Prostate gland (tissue), 2 donors: ENCODE measurements around the gene FALEC. TPM values are rescaled to one million over a fixed set of nuclear protein-coding genes. Genes with fewer than 3 reads are reported as not detected.

Experiments used
- DNase-seq: peaks from one replicate; pipeline ENCODE4 v3.0.0-alpha.2; 2019; ENCODE audit warnings: low spot score
- H3K27ac ChIP-seq, 2 donors: fragments of 200-600 bp; sonication (generic); 2 replicates each; pipeline ENCODE4 v1.5.1; 2017 to 2019
- H3K27me3 ChIP-seq: fragments of 200-600 bp; sonication (generic); replicated peaks from 2 replicates; pipeline ENCODE4 v1.5.1; 2019; ENCODE audit not compliant: insufficient read depth
- H3K36me3 ChIP-seq, 2 donors: fragments of 200-600 bp; sonication (generic); 1 replicate in 1 of 2; 2 replicates in 1 of 2; pipeline versions ENCODE4 v1.5.1 to v1.8.1; 2017 to 2019
- H3K4me1 ChIP-seq: fragments of 200-600 bp; sonication (generic); replicated peaks from 2 replicates; pipeline ENCODE4 v1.5.1; 2019
- H3K4me3 ChIP-seq, 2 donors: fragments of 200-600 bp; sonication (generic); 2 replicates each; pipeline ENCODE4 v1.5.1; 2017 to 2019
- H3K9me3 ChIP-seq: fragments of 200-600 bp; sonication (generic); 2 replicates; pipeline ENCODE4 v1.5.1; 2017
- CTCF ChIP-seq, 4 experiments: fragments of 200-600 bp in 2 of 4; fragments of 450-650 bp in 2 of 4; sonication (generic) in 2 of 4; IDR thresholded peaks; 1 replicate in 3 of 4; 2 replicates in 1 of 4; pipeline ENCODE4 v1.5.1; 2016 to 2019; ENCODE audit warnings: antibody characterized with exemption in 4 of 4, mild to moderate bottlenecking in 2 of 4, moderate library complexity in 2 of 4
- POLR2A ChIP-seq: fragments of 450-650 bp; IDR thresholded peaks from one replicate; pipeline ENCODE4 v1.6.1; 2016; ENCODE audit warnings: antibody characterized with exemption, mild to moderate bottlenecking
- POLR2AphosphoS5 ChIP-seq: sonication (generic); formaldehyde crosslinking; IDR thresholded peaks from one replicate; pipeline ENCODE4 v1.6.1; 2017; ENCODE audit warnings: antibody characterized with exemption
- WGBS: methylation state at CpG from one replicate; pipeline ENCODE4 v1.1.5; 2018; 5-methylcytosine and 5-hydroxymethylcytosine counted together
- intact Hi-C: fragments of 100-400 bp; cut with DNase I; formaldehyde crosslinking; loops from one replicate; pipeline ENCODE4 v1.14.2; 2022
- total RNA-seq, 2 donors: library from RNA; depleted of rRNA; stranded (reverse); fragments of >200 nt; gene quantifications; one replicate each; pipeline ENCODE4 v1.1.0, GENCODE V29; 2016

The FALEC gene
- total RNA-seq, 2 donors from 2014 or later: not detected

DNA sequence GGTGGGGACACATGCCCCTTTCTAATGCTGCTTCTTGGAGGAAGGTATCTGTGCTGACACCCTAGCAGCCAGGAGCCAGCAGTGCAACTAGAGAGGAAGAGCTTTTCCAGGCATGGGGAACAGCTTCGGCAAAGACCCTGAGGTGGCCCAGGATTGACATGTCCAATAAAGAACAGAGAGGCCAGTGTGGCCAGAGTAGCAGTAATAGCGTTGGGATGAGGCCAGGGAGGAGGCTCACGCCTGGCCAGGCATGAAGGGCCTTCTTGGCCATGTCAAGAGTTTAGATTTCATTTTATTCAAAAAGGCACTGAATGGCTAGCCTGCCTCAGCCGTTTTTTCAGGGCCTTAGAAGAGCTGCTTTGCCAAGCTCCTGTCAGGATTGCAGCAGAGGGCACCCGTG is 17.3 kb downstream of the FALEC start:
- no peak for DNase-seq
- Histone ChIP-seq H3K9me3 (no peaks in the 10 kb centered on the region), H3K27ac (peak overlapping the region in 1 of 2 donors; percentile 23), H3K4me1 (no peaks in the 10 kb centered on the region), H3K27me3 (no peaks in the 10 kb centered on the region), H3K36me3 (no peaks in the 10 kb centered on the region), H3K4me3 (no peak overlapping the region)
- TF ChIP-seq POLR2A: no peak
- TF ChIP-seq CTCF (IDR thresholded peaks at IDR 0.05): peak in 1 of 4 experiments; percentile 8
- 37% methylated on average over 5 of the region's 5 CpGs for WGBS
- intact Hi-C loops: loop anchor here (5.0 kb wide), 2 partner anchors 46 to 61 kb away; partner anchors contain the start of gene TARS2

DNA sequence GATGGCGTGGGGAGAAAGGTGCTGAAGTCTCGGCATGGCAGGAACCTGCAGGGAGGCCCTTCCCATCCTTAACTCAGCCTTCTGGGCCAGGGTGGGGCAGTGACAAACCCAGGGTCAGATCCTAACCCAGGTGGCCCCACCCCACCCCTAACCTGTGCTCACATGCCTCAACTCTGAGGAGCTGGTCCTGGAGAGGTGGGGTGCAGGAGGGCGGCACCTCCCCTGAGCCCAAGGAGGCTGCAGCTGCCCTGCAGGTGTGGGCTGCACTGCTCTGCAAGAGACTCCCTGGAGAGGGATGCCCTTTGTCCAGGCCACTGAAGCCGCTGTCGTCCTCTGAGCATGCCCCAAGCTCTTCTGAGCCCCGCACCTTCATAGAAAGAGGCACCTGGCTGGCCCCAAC is 18.4 kb downstream of the FALEC start:
- Histone ChIP-seq H3K4me3 (no peak overlapping the region), H3K36me3 (no peaks in the 10 kb centered on the region), H3K4me1 (no peaks in the 10 kb centered on the region), H3K27ac (no peak overlapping the region), H3K27me3 (no peaks in the 10 kb centered on the region), H3K9me3 (no peaks in the 10 kb centered on the region)
- intact Hi-C loops: loop anchor here (5.0 kb wide), 2 partner anchors 47 to 62 kb away; partner anchors contain the start of gene TARS2
- DNase-seq: no peak
- 86% methylated on average over 6 of the region's 6 CpGs for WGBS
- TF ChIP-seq POLR2AphosphoS5: no peak

- H3K4me3 ChIP-seq: no peak overlapping the region
- no peaks in the 10 kb centered on the region for H3K36me3 ChIP-seq
- no peak for TF ChIP-seq POLR2AphosphoS5
- TF ChIP-seq CTCF (IDR thresholded peaks at IDR 0.05): no peak
- TF ChIP-seq POLR2A: no peak
- H3K27me3 ChIP-seq: no peaks in the 10 kb centered on the region
- H3K9me3 ChIP-seq: no peaks in the 10 kb centered on the region
- no peaks in the 10 kb centered on the region for H3K4me1 ChIP-seq
- no peak for DNase-seq
- 70% methylated on average over 14 of the region's 14 CpGs for WGBS
- no peak overlapping the region for H3K27ac ChIP-seq
- intact Hi-C loops: no loop called here
These were observed 20.1 kb downstream of the FALEC start for GRCh38 chr1:150535511-150536287.

- intact Hi-C loops: no loop called here
- Histone ChIP-seq H3K4me1 (no peaks in the 10 kb centered on the region), H3K36me3 (no peaks in the 10 kb centered on the region), H3K27me3 (no peaks in the 10 kb centered on the region), H3K4me3 (no peak overlapping the region), H3K9me3 (no peaks in the 10 kb centered on the region), H3K27ac (peak overlapping the region in 1 of 2 donors; percentile 47)
- no peak for TF ChIP-seq CTCF (IDR thresholded peaks at IDR 0.05)
- no peak for TF ChIP-seq POLR2AphosphoS5
- TF ChIP-seq POLR2A: no peak
- DNase-seq: no peak
- 93% methylated on average over 12 of the region's 12 CpGs for WGBS
These were observed 21.5 kb downstream of the FALEC start for GRCh38 chr1:150536836-150537731.
